PFSK-1 (cell line): ENCODE results near the gene GYG2.

Source experiments
- FOXP2 ChIP-seq: optimal IDR thresholded peaks from 2 replicates; pipeline ENCODE3; 2011; ENCODE audit warnings: borderline replicate concordance, control low read depth, inconsistent platforms; ENCODE audit not compliant: insufficient read depth; ENCODE audit errors: extremely low read length, extremely low read depth
- POLR2AphosphoS5 ChIP-seq: IDR thresholded peaks from 2 replicates; pipeline ENCODE4 v1.6.1; 2012; ENCODE audit warnings: low read depth, mild to moderate bottlenecking, control low read depth, low read length, moderate library complexity
- REST ChIP-seq, 2 experiments: IDR thresholded peaks; 2 replicates each; pipeline versions ENCODE4 v1.6.1 to v1.8.0; 2011 to 2012; ENCODE audit warnings: low read depth in 2 of 2, low read length in 2 of 2, control low read depth in 1 of 2, inconsistent platforms in 1 of 2, mild to moderate bottlenecking in 1 of 2, moderate library complexity in 1 of 2; ENCODE audit not compliant: insufficient read depth in 1 of 2
- SIN3A ChIP-seq: IDR thresholded peaks from 2 replicates; pipeline ENCODE4 v1.6.1; 2012; ENCODE audit warnings: mild to moderate bottlenecking, low read length, moderate library complexity, borderline replicate concordance; ENCODE audit not compliant: insufficient read depth
- TAF1 ChIP-seq: IDR thresholded peaks from 2 replicates; pipeline ENCODE4 v1.6.1; 2012; ENCODE audit warnings: low read length, control low read depth, borderline replicate concordance; ENCODE audit not compliant: insufficient read depth

The GYG2 gene

GRCh38 chrX:2846992-2847391 is 18.3 kb downstream of the GYG2 start:
- TF ChIP-seq POLR2AphosphoS5: no peak
- no peak for TF ChIP-seq FOXP2
- TF ChIP-seq TAF1: no peak
- TF ChIP-seq REST (IDR thresholded peaks at IDR 0.05; ENCODE audit: insufficient read depth in 1 of 2, low read depth in 2 of 2, low read length in 2 of 2): no peak
- no peak for TF ChIP-seq SIN3A

GRCh38 chrX:2848871-2849301 is 20.2 kb downstream of the GYG2 start:
- TF ChIP-seq FOXP2 (no peak), SIN3A (no peak), TAF1 (no peak), REST (IDR thresholded peaks at IDR 0.05; ENCODE audit: insufficient read depth in 1 of 2, low read depth in 2 of 2, low read length in 2 of 2) (no peak), POLR2AphosphoS5 (no peak)

- TF ChIP-seq TAF1 (no peak), SIN3A (no peak), REST (IDR thresholded peaks at IDR 0.05; ENCODE audit: insufficient read depth in 1 of 2, low read depth in 2 of 2, low read length in 2 of 2) (no peak)
Observed at GRCh38 chrX:2854918-2855317, 26.2 kb downstream of the GYG2 start.

GRCh38 chrX:2855761-2856160 is 27.0 kb downstream of the GYG2 start:
- TF ChIP-seq REST (IDR thresholded peaks at IDR 0.05; ENCODE audit: insufficient read depth in 1 of 2, low read depth in 2 of 2, low read length in 2 of 2): no peak
- TF ChIP-seq TAF1: no peak
- TF ChIP-seq SIN3A: no peak
- TF ChIP-seq FOXP2: no peak

DNA sequence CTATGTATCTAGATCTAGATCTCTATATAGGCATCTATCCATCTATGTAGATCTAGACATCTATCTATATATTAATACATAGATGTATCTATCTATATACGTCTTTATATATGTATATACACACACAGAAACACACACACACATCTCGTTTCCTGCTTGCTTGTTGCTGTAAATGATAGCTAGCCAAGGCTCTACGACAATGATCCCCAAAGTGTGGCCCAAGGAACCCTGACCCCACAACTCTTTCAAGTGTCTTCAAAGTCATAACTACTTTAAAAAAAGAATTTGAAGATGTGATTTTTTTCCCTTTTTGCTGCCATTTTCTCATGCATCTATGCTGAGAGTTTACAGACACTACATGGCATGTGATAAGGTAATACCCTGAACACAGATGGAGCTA is 28.8 kb downstream of the GYG2 start:
- TF ChIP-seq FOXP2: no peak
- no peak for TF ChIP-seq REST (IDR thresholded peaks at IDR 0.05; ENCODE audit: insufficient read depth in 1 of 2, low read depth in 2 of 2, low read length in 2 of 2)
- TF ChIP-seq TAF1: no peak
- TF ChIP-seq SIN3A: no peak
- TF ChIP-seq POLR2AphosphoS5: no peak
